HL-60 (cell line): ENCODE measurements around the gene DTX1.

ENCODE experiments used
- DNase-seq, 2 experiments: peaks; one replicate each; pipeline ENCODE4 v3.0.0-alpha.2; 2010 to 2020; ENCODE audit warnings: low read depth in 1 of 2, low spot score in 1 of 2
- H3K27ac ChIP-seq: fragments of 250-450 bp; sonication (Bioruptor Pico); replicated peaks from 2 replicates; pipeline ENCODE4 v1.5.1; 2020; ENCODE audit warnings: mild to moderate bottlenecking, moderate library complexity
- H3K27me3 ChIP-seq: fragments of 250-450 bp; sonication (Bioruptor Pico); 2 replicates; pipeline ENCODE4 v1.5.1; 2021; ENCODE audit warnings: mild to moderate bottlenecking, moderate library complexity; ENCODE audit not compliant: insufficient read depth, poor library complexity, severe bottlenecking
- H3K4me3 ChIP-seq: replicated peaks from 2 replicates; pipeline ENCODE4 v1.5.1; 2011; ENCODE audit warnings: mild to moderate bottlenecking, control low read depth, low read length; ENCODE audit not compliant: insufficient read depth
- CTCF ChIP-seq: IDR thresholded peaks from one replicate; pipeline ENCODE4 v1.5.1; 2011; ENCODE audit warnings: low read length, control low read depth, inconsistent platforms; ENCODE audit not compliant: insufficient read depth
- GABPA ChIP-seq: IDR thresholded peaks from 2 replicates; pipeline ENCODE4 v1.6.1; 2012; ENCODE audit warnings: low read depth
- POLR2AphosphoS5 ChIP-seq: IDR thresholded peaks from 2 replicates; pipeline ENCODE4 v1.6.1; 2012; ENCODE audit warnings: low read depth
- REST ChIP-seq: IDR thresholded peaks from 2 replicates; pipeline ENCODE4 v1.6.1; 2012; ENCODE audit warnings: low read depth; ENCODE audit not compliant: insufficient replicate concordance
- SPI1 ChIP-seq: IDR thresholded peaks from 2 replicates; pipeline ENCODE4 v1.6.1; 2012; ENCODE audit warnings: low read depth, mild to moderate bottlenecking, borderline replicate concordance

Gene DTX1

DNA sequence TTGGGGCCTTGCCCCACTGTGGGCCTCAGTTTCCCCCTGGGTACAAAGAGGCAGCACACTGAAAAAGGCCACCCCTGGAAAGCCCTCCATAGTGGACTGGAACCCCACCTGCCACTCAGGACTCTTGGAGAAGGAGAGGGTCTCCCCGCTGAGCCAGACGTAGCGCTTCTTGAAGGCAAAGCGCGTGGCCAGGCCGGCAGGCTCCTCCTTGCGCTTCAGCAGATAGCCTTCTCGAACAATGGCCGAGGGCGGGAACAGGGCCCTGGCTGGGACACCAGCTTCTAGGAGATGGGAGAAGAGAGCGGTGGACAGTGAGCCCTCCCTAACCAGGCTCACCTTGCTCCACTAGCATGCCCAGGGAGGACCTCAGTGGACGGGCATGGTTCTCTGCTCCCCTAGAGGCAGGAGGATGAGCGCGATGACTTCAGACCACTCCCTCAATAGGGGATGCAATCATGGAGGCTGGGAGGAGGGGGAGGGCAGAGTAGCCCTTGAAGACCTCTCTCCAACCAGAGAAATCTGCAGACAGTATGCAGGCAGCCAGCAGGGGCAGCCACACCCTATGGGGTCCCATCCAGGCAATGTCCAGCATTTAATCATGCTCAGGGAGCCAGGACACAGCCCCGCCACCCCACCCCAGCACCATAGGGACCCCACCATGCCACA lies 49.2 kb downstream of the DTX1 start:
- no peak for TF ChIP-seq SPI1
- no peak for TF ChIP-seq CTCF
- no peak for TF ChIP-seq POLR2AphosphoS5
- TF ChIP-seq GABPA: no peak
- no peak for TF ChIP-seq REST
- no peak overlapping the region for H3K27ac ChIP-seq

DNA sequence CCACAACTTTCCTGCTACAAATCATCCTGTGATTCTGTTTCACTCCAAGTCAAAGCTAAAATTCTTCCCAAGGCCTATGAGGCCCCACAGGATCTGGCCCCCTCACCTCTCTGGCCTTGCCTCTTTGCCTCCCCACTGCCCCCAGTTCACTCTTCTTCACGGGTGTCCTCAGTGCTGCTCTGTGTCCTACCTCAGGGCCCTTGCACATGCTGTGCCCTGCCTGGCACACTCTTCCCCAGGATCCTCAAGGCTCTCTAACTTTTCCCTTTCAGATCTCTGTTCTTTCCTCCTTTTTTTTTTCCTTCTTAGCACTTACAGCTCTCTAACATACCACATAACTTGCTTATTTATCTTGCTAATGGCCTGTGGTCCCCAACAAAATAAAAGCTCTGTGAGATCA lies 49.8 kb downstream of the DTX1 start:
- Histone ChIP-seq H3K27me3 (no peaks in the 10 kb centered on the region), H3K27ac (no peak overlapping the region), H3K4me3 (no peak overlapping the region)
- TF ChIP-seq POLR2AphosphoS5: no peak
- TF ChIP-seq GABPA: no peak
- no peak for TF ChIP-seq REST
- TF ChIP-seq CTCF: no peak
- no peak for TF ChIP-seq SPI1
- no peak for DNase-seq

More for the DNA sequence above, 49.2 kb downstream of the DTX1 start:
- no peak for DNase-seq
- no peaks in the 10 kb centered on the region for H3K27me3 ChIP-seq
- H3K4me3 ChIP-seq: no peak overlapping the region

GRCh38 chr12:113108308-113108707 lies 51.8 kb downstream of the DTX1 start:
- no peak for DNase-seq
- TF ChIP-seq REST (no peak), POLR2AphosphoS5 (no peak), CTCF (no peak), GABPA (no peak), SPI1 (no peak)
- Histone ChIP-seq H3K27ac (no peak overlapping the region), H3K27me3 (no peaks in the 10 kb centered on the region), H3K4me3 (no peak overlapping the region)
